Fibroblast of skin of scalp (primary cell): ENCODE data around the gene CHKB.
"Not testable (repeated sequence)": the region's sequence is repeated elsewhere in the genome, so short reads cannot be mapped to it uniquely, and the experiment has no call there.

Source experiments
- DNase-seq: peaks from one replicate; pipeline ENCODE4 v3.0.0-alpha.2; 2013

CHKB gene

DNA sequence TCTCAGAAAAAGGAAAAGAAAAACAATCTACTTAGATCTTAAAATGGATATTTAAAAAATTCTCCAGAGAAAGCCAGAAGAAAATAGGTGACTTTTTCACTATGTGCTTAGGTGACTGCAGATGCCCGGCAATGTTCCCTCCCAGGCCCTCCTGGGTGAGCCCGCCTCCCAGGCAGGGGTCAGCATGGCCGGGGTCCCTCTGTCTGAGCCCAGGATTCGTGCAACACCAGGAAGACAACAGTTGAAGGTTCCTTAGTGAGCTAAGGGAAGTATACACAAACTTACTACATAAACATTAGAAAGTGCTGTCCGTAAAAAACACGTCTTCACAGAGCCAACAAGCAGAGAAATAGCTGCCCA lies 29.5 kb upstream of the CHKB start:
- no peak for DNase-seq

GRCh38 chr22:50611341-50612060 lies 28.9 kb upstream of the CHKB start:
- DNase-seq, result no peak

GRCh38 chr22:50610581-50610980 lies 27.9 kb upstream of the CHKB start:
- DNase-seq, result no peak

DNA sequence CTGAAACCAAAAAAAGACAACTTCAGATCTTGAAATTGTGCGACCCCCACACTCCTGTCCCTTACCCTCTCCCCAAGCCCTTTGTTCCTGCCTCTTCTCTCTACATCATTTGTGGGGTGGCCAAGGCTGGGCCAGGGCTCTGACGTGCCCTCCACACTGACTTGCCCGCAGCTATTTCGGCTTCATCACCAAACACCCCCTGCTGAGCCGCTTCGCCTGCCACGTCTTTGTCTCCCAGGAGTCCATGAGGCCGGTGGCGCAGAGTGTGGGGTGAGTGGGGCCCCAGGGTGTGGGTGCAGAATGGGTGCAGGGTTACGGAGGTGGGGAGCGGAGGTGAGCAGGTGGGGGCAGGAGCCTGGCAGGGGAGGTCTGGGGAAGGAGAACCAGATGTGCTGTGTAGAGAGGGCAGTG lies 27.4 kb upstream of the CHKB start:
- DNase-seq, result no peak

DNA sequence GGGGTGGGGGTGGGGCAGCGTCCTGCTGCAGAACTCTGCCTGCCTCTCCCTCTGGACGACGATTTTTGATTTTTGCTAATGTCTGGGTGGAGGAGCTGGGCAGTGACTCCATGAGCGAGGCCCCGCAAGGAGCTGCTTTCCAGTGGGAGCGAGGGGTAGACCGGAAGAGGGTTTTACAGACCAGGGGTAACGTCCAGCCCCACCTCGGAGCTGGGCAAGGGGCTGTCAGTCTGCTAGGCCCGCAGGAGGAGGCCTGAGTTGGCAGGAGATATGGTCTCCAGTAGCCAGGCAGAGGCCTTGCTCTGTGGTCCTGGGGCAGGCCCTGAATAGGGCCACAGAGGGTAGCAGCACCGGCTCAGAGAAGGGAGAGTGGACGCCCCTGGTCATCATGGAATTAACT lies 26.9 kb upstream of the CHKB start:
- no peak for DNase-seq

GRCh38 chr22:50608996-50609395 lies 26.3 kb upstream of the CHKB start:
- no peak for DNase-seq

DNA sequence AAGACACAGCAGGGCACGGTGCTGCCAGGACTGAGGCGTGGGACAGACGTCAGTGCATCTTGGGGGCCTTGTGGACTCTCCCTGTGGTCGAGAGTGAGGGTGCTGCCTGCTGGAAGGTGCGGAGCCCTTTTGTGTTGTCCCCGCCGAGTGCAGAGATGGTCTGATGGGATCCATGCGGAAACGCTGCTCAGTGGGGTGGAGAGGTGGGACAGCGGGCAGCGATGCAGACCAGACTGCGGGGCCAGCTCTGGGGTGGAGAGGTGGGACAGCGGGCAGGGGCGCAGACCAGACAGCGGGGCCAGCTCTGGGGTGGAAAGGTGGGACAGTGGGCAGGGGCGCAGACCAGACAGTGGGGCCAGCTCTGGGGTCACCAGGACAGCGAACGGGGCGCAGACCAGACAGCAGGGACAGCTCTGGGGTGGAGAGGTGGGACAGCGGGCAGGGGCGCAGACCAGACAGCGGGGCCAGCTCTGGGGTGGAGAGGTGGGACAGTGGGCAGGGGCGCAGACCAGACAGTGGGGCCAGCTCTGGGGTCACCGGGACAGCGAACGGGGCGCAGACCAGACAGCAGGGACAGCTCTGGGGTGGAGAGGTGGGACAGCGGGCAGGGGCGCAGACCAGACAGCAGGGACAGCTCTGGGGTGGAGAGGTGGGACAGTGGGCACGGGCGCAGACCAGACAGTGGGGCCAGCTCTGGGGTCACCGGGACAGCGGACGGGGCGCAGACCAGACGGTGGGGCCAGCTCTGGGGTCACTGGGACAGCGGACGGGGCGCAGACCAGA lies 25.6 kb upstream of the CHKB start:
- not testable (repeated sequence) for DNase-seq

DNA sequence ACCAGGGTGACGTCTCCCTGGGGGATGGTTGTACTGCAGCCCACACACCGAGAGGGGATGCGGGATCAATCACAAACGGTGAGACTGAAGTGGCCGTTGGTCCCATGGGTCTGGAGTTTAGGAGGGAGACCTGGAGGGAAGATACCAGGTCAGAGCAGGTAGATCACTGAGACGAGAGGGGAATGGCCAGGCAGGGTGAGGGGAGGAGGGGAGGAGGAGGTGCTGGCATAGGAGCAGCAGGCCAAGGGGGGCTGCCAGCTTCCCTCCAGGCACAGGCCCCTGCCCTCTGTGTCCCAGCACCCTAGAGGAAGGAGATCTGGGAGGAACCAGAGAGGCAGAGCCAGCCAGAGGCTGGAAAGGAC lies 25.0 kb upstream of the CHKB start:
- DNase-seq, result no peak

- DNase-seq, result no peak
Measured at GRCh38 chr22:50606946-50607658, 24.5 kb upstream of the CHKB start.

DNA sequence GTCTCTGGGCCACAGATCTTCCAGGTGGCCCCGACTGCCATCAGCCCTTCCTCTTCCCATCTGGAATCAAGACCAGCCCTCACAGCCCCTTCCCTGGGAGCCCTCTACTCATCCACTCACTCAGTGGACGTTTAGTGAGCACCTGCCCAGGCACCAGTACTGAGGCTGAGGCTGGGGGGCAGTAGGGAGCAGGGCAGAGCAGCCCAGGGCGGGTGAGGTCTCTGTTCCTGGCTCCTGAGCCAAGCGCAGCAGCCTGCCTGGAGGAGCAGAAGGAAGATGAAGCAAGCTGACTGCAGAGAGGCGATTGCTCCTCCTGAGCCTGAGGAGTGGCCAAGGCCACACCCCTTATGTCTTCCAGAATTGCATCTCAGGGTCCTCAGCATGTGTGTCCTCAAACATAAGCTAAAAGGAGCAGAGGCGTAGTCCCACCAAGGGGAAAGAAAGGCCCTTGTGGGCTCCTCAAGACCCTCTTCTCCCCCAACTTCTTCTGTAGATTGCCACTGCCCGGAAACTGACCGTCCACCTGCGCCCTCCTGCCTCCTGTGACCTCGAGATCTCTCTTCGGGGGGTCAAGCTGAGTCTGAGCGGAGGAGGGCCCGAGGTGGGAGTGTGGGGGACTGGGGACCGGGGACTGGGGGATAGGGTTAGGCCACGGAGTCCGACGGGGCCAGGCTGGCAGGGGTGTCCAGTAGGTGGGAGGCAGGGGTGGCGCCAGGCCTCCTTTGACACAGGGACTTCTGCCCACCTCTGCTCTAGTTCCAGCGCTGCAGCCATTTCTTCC lies 23.7 kb upstream of the CHKB start:
- DNase-seq, result no peak

DNA sequence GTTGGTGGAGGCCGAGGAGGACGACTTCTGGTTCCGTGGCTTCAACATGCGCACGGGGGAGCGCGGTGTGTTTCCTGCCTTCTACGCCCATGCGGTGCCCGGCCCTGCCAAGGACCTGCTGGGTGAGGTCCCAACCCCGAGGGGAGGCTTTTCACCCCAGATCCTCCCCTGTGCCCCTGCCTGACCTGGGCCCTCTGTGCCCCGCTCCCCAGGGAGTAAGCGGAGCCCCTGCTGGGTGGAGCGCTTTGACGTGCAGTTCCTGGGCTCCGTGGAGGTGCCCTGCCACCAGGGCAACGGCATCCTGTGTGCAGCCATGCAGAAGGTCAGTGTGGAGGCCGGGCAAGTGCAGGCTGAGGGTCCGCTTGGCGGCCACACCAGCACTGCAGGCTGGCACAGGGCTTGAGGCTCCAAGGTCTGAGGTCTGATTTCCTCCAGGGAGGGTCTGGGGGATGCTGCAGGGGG lies 23.0 kb upstream of the CHKB start:
- DNase-seq, result no peak

- DNase-seq, result no peak
Measured at GRCh38 chr22:50605002-50605612, 22.5 kb upstream of the CHKB start.

GRCh38 chr22:50604256-50605001 lies 21.8 kb upstream of the CHKB start:
- no peak for DNase-seq

DNA sequence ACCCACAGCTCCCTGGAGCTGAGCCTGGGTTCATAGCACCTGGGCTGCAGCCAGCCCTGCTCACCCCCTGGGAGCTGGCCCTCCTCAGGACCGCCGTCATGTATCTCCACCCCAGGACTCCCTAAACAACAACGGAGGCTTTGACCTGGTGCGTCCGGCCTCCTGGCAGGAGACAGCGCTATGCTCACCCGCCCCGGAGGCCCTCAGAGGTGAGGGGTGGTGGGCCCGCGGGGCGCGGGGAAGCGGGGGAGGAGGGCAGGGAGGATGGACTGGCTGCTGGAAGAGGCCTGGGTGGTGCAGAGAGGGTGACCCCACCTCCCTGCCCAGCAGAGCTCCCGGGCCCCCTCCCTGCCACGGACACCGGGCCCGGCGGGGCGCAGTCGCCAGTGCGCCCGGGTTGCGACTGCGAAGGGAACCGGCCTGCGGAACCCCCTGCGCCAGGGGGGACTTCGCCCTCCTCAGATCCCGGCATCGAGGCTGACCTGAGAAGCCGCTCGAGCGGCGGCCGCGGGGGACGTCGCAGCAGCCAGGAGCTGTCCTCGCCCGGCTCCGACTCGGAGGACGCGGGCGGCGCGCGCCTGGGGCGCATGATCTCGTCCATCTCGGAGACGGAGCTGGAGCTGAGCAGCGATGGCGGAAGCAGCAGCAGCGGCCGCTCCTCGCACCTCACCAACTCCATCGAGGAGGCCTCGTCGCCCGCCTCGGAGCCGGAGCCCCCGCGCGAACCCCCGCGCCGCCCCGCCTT lies 21.0 kb upstream of the CHKB start:
- no peak for DNase-seq

- no peak for DNase-seq
Measured at GRCh38 chr22:50602338-50602700, 19.7 kb upstream of the CHKB start.

DNA sequence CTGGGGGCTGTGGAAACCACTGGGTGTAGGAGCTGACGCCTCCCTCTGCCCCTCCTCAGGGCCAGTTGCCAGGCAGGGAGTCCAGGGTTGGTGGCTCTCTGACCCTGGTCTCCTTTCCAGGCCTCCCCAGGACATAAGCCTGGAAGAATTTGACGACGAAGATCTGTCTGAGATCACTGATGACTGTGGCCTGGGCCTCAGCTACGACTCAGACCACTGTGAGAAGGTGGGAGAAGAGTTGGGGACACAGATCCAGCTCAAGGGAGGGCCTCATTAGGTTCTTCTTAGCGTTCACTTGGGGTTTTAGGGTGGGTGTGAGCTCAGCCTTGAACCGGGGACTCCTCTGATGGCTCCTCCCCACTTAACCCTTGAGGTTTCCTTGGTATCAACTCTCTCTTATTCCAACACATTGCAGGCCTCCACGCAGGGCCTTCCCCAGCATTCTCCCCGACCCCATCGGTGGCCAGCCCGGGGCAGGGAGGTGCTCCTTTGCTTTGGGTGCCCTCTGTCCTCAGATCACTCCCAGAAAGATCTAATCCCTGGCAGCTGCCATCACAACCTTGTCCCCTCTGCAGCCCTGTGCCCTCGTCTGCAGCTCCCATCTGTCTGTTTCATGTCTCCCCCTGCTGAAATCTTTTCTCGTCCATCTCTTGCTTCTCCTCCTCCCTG lies 19.2 kb upstream of the CHKB start:
- DNase-seq, result no peak

DNA sequence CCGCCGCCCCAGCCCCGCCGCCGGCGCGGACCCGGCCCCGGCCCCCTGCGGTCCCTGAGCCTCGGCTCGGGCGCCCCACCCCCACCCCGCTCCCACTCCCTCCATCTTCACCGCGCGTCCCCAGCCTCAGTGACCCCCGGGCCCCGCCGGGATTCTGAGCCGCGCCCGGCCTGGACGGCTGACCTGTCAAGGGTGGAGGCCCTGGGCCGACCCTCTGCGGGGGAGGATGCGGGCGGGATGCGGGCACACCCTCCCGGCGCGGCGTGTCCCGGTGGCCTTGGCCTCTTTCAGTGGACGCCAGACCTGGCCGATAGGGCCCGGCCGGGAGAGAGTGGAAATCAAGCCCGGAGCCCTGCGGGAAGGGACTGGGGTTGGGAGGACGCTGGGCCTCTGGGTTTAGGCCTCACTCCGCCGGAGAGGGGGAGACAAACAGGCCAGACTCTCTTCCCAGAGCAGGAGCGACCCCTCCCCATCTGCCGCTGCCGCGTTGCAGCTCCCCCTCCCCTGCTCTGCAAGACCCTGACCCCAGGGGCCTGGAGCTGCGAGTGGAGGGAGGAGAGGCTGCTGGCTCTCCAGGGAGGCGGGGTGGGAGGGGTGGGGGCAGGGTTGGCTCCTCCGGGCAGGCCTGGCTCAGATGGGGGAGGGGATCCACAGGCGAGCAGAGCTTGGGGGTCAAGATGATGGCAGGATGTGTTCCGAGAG lies 18.5 kb upstream of the CHKB start:
- no peak for DNase-seq

DNA sequence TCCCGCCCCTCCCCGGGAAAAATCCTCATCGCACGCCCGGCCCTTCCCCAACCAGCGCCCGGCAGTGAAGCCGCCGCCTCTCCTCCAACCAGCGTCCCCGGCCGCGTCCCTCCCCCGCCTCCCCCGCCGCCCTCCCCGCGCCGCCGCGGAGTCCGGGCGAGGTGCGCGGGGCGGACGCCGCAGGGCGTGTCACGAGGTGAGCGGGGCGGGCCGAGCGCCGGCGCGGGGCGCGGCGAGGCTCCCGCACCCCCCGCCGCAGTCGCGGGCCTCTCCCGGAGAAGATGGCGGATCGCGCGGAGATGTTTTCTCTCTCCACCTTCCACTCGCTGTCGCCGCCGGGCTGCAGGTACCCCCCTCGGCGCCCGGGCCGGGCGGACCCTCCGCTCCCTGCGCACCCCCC lies 17.9 kb upstream of the CHKB start, which contains the start of gene MAPK8IP2:
Gene MAPK8IP2, plus strand, starts transcription at position 256 of the 400 bp plus-strand sequence. Its CDS starts 26 bp downstream, at position 282.
- DNase-seq, result no peak

- DNase-seq, result peak; percentile 42
Measured at GRCh38 chr22:50599816-50600455, 17.3 kb upstream of the CHKB start.
